Measurements from ENCODE around the gene TBL1XR1. TPM values are rescaled to one million over a fixed set of nuclear protein-coding genes. Genes with fewer than 3 reads are reported as not detected.

The TBL1XR1 gene
- total RNA-seq, 1 donor from 2014 or later = 372 TPM

GRCh38 chr3:177213801-177214535 is 16.7 kb upstream of the TBL1XR1 start:
- H3K4me3 Mint-ChIP-seq = no peak overlapping the region
- H3K36me3 Mint-ChIP-seq (ENCODE audit: low read depth) = no peaks in the 10 kb centered on the region
- intact Hi-C loops (cut with micrococcal nuclease) = loop anchor here (1.0 kb wide), 1 partner anchor 13 kb away; no protein-coding TSS in a partner anchor
- no peaks in the 10 kb centered on the region for H3K4me1 Mint-ChIP-seq
- ATAC-seq (ENCODE audit: low read depth) = no peak
- H3K9me3 Mint-ChIP-seq = no peaks in the 10 kb centered on the region
- DNase-seq = no peak
- no peak for TF ChIP-seq CTCF (IDR thresholded peaks at IDR 0.05)
- no peaks in the 10 kb centered on the region for H3K27me3 Mint-ChIP-seq
- ChIA-PET POLR2A (interaction anchor here (0.5 to 0.8 kb wide), 2 partner anchors 15 to 49 kb away, joined by 3 read pairs; no protein-coding TSS in a partner anchor), CTCF (no interaction called here)
- H3K27ac Mint-ChIP-seq = no peak overlapping the region

GRCh38 chr3:177212756-177213155 is 15.5 kb upstream of the TBL1XR1 start:
- Mint-ChIP-seq H3K36me3 (ENCODE audit: low read depth) (no peaks in the 10 kb centered on the region), H3K27ac (no peak overlapping the region), H3K27me3 (no peaks in the 10 kb centered on the region), H3K4me1 (no peaks in the 10 kb centered on the region), H3K9me3 (no peaks in the 10 kb centered on the region), H3K4me3 (no peak overlapping the region)
- CTCF ChIA-PET = no interaction called here
- ATAC-seq (ENCODE audit: low read depth) = no peak
- intact Hi-C loops (cut with micrococcal nuclease) = loop anchor here (1.0 kb wide), 1 partner anchor 11 kb away; no protein-coding TSS in a partner anchor
- no peak for DNase-seq
- POLR2A ChIA-PET = no interaction called here
- TF ChIP-seq CTCF (IDR thresholded peaks at IDR 0.05) = no peak

- Mint-ChIP-seq H3K9me3 (no peaks in the 10 kb centered on the region), H3K4me1 (no peaks in the 10 kb centered on the region), H3K27me3 (no peaks in the 10 kb centered on the region), H3K36me3 (ENCODE audit: low read depth) (no peaks in the 10 kb centered on the region), H3K4me3 (no peak overlapping the region), H3K27ac (no peak overlapping the region)
- CTCF ChIA-PET = no interaction called here
- ATAC-seq (ENCODE audit: low read depth) (no peak), DNase-seq (no peak)
- intact Hi-C loops (cut with micrococcal nuclease) = no loop called here
- no peak for TF ChIP-seq CTCF (IDR thresholded peaks at IDR 0.05)
- POLR2A ChIA-PET = no interaction called here
These were observed 15.0 kb upstream of the TBL1XR1 start for GRCh38 chr3:177212278-177212610.

- H3K4me3 Mint-ChIP-seq = no peak overlapping the region
- no peak for DNase-seq
- H3K27me3 Mint-ChIP-seq = no peaks in the 10 kb centered on the region
- no peaks in the 10 kb centered on the region for H3K4me1 Mint-ChIP-seq
- POLR2A ChIA-PET = no interaction called here
- H3K27ac Mint-ChIP-seq = no peak overlapping the region
- ATAC-seq (ENCODE audit: low read depth) = no peak
- intact Hi-C loops (cut with micrococcal nuclease) = no loop called here
- no peaks in the 10 kb centered on the region for H3K9me3 Mint-ChIP-seq
- CTCF ChIA-PET = no interaction called here
- no peak for TF ChIP-seq CTCF (IDR thresholded peaks at IDR 0.05)
- H3K36me3 Mint-ChIP-seq (ENCODE audit: low read depth) = no peaks in the 10 kb centered on the region
These were observed 14.4 kb upstream of the TBL1XR1 start for GRCh38 chr3:177211503-177212277.

GRCh38 chr3:177210744-177211502 is 13.6 kb upstream of the TBL1XR1 start:
- no peaks in the 10 kb centered on the region for H3K27me3 Mint-ChIP-seq
- CTCF ChIA-PET = no interaction called here
- POLR2A ChIA-PET = interaction anchor here (0.6 to 1.2 kb wide), 4 partner anchors 14 to 111 kb away, joined by 3 to 8 read pairs (median 6); partner anchors contain the start of gene TBL1XR1
- no peak overlapping the region for H3K27ac Mint-ChIP-seq
- intact Hi-C loops (cut with micrococcal nuclease) = no loop called here
- H3K4me3 Mint-ChIP-seq = no peak overlapping the region
- ATAC-seq (ENCODE audit: low read depth) = no peak
- H3K4me1 Mint-ChIP-seq = no peaks in the 10 kb centered on the region
- DNase-seq = no peak
- no peaks in the 10 kb centered on the region for H3K9me3 Mint-ChIP-seq
- TF ChIP-seq CTCF (IDR thresholded peaks at IDR 0.05) = no peak
- H3K36me3 Mint-ChIP-seq (ENCODE audit: low read depth) = no peaks in the 10 kb centered on the region
